Right lobe of liver (tissue), 4 donors: ENCODE measurements around the gene GRK4.

Experiments used
- POLR2A ChIP-seq: fragments of 450-650 bp; IDR thresholded peaks from one replicate; pipeline ENCODE4 v1.6.1; 2017; ENCODE audit warnings: antibody characterized with exemption, mild to moderate bottlenecking
- TF ChIP-seq, protein P1 (sequence below), 4 donors: fragments of 200-600 bp in 3 of 4; fragments of 450-650 bp in 1 of 4; IDR thresholded peaks; one replicate each; pipeline versions ENCODE4 v1.5.1 to v1.8.0; 2016 to 2022; ENCODE audit warnings: antibody characterized with exemption in 4 of 4, mild to moderate bottlenecking in 2 of 4
- donor health status: DM: no; HTN: no; CAD: no.
- donor health status: DM: no; HTN: no; CAD: no.
- donor health status: DM: no; HTN: yes; CAD: no.

DNA sequence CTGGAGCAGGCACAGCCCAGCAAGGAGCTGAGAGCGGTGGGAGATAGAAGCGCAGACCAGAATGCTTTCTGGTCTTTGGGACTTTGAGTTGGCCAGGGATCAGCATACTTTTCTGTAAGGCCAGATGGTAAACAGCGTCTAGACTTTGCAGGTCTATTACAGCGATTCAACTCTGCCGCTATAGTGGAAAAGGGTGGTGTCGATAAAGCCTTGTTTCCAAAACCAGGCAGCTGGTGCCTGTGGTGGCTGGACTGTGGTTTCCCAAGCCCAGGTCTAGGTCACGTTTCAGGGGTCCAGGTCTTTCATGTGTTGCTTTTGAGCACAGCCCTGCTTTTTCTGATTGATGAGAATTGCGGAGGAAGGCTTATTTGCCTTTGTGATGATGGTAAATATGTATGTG, 70.9 kb downstream of the GRK4 start:
- TF ChIP-seq, protein P1, sequence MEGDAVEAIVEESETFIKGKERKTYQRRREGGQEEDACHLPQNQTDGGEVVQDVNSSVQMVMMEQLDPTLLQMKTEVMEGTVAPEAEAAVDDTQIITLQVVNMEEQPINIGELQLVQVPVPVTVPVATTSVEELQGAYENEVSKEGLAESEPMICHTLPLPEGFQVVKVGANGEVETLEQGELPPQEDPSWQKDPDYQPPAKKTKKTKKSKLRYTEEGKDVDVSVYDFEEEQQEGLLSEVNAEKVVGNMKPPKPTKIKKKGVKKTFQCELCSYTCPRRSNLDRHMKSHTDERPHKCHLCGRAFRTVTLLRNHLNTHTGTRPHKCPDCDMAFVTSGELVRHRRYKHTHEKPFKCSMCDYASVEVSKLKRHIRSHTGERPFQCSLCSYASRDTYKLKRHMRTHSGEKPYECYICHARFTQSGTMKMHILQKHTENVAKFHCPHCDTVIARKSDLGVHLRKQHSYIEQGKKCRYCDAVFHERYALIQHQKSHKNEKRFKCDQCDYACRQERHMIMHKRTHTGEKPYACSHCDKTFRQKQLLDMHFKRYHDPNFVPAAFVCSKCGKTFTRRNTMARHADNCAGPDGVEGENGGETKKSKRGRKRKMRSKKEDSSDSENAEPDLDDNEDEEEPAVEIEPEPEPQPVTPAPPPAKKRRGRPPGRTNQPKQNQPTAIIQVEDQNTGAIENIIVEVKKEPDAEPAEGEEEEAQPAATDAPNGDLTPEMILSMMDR (IDR thresholded peaks at IDR 0.05) = no peak
- no peak for TF ChIP-seq POLR2A
